Glomerular visceral epithelial cell (primary cell): Measurements from ENCODE around the gene CD47.

ENCODE experiments used
- DNase-seq: peaks from one replicate; pipeline ENCODE4 v3.0.0-alpha.2; 2016; ENCODE audit errors: extremely low spot score

Gene CD47

DNA sequence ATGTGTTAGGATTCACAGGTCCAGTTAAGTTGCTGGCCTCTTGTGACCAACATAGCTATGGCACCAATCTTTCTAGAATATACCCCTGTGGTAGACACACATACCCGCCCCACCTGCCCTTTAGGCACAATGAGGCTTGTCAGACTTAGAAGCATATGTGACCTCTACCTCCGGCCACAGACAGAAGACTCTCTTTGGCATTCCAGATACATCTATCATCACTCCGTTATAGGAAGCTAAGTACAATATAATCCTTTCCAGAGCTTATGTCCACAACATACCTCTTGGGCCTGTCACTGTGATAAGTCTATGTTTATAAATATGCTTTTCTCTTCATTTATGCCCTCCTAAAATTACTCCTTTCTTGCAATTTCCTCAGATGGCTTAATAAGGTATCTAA lies 39.8 kb downstream of the CD47 start:
- DNase-seq, result no peak

DNA sequence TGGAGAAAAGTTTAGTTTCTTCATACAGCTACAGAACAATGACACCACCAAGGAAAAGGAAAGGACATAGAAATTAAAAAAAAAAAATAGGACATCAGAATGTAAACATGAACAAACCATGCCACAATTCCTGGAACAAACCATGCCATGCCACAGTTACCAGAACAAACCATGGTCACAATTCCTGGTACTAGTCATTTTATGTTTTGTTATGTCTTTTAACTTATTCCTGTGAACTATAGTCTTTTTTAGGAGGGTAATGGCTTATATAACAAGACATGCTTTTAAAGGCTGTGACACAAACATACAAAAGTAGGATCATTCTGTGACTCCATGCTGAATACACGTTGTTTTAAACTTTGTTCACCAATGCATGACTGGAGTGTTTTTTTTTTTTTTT lies 42.8 kb downstream of the CD47 start:
- no peak for DNase-seq

DNA sequence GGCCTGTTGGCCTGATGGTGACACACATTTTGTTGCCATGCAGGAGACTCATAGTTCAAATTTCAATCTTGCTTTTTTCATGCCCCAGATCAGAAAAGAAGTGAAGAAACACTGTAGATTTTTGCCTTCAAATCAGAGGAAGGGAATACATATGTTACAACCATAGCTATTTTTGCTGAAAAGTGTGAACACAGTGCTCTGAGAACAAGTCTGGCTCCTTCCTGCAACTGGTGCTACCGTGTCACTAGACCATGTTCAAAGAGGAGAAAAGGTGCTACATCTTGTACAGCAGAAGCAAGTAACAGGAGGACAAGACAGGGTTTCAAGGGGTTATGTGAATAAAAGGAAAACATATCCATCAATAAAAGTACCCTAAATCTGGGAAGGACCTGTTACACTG lies 44.6 kb downstream of the CD47 start:
- no peak for DNase-seq

DNA sequence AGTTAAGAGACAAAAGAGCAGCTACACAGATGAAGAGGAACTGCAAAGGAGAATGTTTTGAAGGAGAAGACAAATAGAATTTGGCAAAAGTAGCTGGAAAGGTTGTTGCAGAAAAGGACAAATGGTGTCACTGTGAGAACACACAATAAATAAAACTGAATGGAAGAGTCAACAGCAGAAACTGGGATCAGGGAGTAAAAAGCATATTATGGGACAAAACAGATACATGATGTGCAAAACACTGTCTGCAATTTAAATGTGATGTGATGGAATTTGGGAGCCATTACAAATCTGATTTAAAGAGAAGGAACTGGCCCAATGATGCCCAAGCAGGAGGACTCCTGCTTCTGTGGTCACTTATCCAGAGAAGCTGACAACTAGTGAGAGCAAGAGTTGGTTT lies 46.1 kb downstream of the CD47 start:
- DNase-seq, result no peak

DNA sequence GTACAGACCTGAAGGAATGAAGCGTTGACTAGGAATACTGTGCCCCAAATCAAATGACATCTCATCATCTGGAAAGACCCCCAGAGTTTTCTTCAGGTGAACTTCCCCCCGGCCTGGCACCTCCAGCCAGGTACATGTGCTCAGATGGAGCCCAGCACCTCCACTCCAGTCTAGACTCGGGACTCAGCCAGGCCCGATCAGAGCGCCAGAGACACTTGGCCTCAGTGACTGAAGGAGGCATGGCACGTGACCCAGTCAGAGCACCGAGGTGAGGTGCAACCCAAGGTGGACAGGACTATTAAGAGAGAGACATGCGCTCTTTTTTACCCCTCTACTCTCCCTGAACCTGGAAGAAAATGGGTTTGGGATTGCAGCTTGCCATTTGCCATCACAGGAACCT lies 48.5 kb downstream of the CD47 start:
- no peak for DNase-seq

DNA sequence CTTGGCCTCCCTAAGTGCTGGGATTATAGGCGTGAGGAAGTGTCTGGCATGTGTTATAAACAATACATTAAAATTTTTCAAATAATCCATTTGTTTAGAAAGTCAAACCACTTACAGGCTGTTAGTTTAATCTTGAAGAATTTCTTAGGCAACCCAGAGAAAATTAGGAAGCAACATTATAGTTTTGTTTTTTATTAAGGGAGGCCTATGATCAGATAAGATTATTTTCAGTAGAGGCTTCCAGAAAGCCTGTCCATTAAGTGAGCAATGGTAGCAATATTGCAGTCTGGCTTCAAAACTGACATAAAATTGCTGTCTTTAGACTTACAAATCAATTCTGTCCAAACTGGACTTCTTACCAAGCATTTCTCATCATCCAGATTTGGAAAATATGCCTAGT lies 49.6 kb downstream of the CD47 start:
- no peak for DNase-seq

DNA sequence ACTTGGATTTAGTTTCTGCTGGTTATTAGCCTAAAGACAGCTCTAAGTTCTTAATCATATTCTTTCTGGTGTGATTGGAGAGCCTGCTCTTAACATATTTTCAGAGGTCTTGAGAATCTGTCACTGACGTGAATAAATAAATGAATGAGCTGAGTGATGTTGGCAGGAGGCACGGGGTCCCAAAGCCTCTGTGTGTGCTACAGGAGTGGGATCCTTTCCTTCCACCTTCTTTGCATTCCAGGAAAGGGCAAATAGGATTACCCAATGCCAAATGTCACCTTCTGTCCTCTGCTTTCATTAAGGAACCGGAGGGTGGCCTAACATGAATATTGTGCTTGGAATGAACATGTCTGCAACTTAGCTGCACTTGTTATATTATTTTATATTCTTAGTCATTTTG lies 53.1 kb downstream of the CD47 start:
- no peak for DNase-seq

DNA sequence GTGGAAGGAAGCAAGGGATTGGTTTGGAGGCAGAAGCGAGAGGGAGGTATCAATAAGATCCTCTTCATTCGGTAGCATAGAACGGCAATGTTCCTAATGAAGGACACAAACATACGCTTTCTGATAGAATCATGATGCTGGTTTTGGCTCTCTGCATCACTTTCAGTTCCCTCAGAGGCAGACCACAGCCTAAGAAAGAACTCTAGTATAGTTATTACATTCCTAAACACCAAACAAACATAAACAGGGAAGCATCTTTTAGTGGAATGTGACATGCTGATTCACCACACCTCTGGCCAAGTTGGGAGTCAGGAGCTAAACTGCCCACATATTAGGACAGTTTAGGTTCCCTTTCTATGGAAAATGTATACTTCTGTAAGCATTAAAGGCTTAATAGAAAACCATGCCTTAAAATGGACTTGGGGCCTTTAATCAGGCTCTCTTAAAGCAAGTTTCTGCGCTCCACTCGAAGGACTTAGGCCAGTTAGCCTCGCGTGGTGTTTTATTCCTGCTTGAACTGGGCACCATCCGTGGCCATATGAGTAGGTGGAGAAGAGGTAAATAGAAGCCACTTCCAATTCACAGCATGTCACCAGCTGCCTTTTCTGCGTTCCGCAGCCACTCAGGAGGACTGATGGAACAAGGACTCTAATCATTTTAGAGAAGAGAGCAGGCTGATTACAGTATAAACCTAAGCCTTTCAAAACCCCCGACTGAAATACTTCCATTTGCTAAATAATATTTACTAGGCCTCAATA lies 53.7 kb downstream of the CD47 start:
- DNase-seq, result no peak

DNA sequence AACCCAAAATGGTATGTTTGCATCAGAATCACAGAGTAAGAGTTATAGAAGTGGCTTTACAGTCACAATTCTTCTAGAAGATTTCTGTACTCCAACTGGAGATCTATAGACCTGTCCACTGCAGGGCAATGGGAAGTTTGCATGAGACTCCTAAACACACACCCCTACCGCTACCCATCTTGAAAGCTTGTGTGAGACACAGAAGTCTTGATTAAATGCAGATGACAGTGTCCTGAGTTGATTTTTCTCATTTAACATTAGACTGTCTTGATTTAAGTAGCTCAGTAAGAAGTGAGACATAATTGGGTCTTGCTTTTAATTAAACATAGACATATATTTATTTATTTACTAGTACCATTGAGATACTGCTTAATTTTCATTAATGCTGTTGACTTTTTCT lies 54.4 kb downstream of the CD47 start:
- DNase-seq, result no peak

DNA sequence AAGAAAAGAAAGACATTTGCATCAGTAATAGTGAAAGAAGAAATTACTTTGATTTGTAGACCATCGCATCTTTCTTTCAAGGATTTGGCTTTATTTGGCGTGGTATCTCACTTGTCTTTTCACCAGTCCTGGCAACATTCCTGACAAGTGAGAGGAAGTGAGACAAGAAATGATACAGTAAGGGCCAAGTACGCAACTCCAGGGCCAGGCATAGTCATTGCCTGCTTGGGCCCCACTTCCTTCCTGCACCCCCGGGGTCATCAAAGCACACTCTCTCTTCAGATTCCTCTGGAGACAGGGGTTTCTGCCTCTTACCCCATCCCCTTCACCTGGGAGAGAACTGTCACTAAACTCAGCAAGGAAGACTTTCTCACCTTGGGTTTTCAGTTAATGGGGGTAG lies 55.1 kb downstream of the CD47 start:
- no peak for DNase-seq

DNA sequence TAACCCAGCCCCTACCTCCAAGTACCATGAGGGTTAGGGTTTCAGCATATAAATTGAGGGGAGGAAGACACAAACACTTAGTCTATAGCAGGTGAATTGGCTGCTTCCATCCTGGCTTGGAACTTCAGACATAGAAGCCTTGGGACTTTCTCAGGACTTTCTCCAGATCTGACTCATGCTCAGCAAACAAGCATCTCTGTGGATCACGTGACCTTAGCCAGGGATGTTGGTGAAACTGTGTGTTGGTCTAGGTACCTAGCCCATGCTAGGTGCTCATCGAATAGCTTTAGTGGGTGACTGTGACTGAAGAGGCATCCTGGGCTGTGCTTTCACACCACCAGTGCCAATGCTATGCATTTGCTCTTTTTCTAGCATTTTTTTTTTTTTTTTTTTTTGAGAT lies 58.9 kb downstream of the CD47 start:
- DNase-seq, result no peak

DNA sequence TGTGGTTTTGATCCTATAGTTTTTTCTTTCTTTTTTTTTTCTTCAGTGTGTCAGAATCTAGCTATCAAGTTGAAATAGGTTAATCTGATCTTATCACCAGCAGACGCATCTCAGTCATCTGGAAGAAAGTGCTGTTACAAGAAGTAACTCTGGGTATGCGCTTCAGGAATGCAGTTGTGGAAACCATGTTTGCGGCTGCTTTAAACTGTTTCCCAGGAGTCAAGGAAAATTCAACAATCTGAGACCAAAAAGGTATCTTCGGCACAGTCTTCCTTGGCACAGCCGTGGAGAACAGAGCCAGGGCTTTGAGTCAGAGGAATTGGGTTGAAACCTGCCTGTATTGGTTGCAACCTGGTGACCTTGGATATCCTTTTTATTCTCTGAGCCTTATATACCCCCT lies 59.9 kb downstream of the CD47 start:
- no peak for DNase-seq

DNA sequence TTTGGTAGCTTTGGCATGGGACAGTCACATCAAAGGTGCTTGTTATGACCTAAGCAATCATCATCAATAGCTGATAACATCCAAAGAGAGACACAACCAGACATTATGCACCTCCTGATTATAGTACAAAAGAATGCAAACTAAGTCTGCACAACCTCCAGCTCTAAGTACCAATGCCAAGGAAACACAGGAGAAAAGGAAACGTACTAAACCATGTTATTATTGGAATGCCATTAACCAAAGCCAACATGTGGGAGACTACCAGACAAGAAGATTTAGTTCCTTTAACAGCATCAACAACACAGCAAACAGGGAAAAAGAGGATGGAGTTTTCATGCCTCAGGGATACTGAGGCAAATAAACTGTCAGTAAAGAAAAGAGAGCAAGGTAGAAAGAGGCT lies 61.4 kb downstream of the CD47 start:
- DNase-seq, result no peak

DNA sequence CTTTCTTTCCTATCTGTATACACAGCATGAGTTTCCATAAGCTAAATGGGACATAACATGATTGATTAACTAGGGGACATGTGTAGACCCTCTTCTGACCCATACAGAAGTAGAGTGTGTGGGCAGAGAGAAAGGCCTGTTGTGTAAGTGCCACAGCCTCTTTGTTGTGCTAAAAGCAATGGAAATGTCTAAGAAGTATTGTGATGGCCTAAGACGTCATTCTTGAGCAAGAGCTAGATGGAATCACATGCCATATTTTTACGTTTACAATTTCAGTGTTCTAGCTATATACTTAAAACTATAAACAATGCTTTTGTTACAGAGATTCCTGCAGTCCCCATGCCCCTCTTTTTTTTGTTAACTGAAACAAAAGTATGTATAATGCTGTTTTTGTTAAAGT lies 61.9 kb downstream of the CD47 start:
- no peak for DNase-seq

DNA sequence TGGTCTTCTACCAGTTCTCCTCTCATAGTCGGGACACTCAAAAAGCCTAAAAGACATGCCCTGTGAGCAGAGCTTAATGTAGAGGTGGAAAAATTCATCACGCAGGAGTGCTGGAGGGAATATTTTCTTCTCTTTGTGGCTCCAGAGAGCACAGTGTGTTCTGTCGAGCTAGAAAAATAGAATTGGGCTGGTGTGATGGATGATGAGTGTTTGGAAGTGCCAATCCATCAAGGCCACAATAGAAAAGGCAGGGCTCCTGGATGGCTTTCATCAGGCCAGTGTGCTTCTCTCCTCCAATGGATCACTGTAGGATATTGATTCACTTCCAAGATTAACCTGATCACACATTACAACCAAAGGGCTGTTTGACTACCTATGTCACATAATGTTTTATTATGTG lies 65.7 kb downstream of the CD47 start:
- no peak for DNase-seq

DNA sequence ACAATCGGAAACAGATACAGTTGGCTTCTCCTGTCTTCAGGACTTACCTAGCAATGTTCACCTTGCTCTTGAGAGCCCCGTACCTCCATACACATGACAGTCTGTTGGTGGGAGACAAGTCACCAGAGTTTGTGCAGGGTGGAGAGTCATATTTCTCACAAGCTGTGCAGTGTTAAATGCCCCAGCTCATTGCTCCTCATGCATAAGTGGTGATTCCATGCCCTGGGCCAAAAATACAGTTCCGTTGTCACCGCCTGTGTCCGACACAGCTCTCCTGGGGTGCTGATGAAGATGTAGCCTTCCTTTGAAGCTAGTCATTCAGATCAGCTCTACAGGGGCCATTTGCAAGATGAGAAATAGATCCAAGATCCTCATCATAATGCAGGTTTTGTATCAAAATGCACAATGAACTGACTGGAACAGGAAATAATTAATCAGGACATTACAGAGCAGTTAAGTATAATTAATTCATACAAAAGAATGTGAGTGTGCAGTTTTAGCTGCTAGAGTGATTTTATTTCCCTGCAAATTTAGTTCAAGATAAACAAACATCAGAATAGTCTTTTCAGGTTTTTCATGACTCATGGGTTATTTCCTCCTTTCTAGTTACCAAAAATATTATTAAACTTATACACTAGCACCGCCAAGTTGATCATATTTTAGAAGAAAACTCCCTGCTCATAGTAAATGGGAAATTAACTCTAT lies 66.5 kb downstream of the CD47 start:
- DNase-seq, result no peak

DNA sequence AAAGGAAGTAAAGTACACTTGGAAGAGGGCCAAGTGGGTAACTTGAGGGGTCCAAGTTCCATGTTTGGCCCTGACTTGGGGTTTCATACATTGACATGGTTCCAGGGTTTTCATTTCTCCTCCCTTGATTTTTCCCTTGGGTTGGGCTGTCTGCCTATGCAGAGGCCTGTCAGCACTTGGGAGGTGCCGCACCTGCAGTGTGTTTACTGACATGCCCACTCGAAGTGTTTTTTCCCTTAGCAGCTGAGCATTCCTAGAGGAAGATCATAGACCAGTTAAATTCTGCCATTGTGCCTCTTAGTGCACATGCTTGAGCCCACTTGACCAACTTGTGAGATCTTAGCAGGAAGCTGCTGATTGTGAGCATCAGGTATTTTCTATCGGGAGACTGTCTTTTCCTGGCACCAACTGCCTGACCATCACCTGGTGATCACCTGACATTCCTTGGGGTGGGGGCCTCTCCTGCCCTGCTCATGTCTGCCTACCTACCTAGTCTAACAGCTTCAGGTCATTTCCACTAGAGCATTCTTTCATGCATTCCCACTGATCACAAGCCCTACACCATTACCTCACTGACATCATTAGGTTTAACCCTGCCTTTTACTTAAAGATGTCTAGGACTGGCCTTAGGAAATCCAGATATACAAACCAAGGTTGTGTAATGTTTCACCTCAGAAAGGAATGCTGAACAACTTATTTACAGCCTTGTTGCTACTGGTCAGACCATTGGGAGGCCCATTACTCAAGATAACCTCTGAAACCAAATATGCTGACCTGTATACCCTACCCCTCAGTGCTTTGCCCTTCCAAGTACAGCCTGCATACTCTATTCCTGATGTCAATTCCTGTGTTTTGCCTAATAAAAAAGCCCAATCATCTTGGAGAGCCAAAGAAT lies 68.3 kb downstream of the CD47 start:
- no peak for DNase-seq

DNA sequence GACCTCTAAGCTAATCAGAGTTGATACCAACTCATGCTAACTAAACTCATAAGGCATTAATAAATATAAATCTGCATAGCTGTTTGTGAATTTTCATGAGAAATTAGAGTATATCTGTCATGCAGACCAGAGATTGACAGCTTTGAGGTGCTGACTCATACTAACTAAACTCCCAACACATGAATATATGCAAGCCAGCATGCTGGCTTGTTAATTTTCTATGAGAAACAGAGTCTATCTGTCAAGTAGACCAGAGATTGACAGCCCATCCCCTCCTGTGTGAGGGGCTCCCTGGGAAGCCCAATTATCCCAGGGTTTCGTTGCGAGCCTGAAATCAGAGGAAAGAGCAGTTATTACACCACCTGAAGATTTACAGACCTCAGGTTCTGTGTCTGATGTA lies 69.3 kb downstream of the CD47 start:
- no peak for DNase-seq

DNA sequence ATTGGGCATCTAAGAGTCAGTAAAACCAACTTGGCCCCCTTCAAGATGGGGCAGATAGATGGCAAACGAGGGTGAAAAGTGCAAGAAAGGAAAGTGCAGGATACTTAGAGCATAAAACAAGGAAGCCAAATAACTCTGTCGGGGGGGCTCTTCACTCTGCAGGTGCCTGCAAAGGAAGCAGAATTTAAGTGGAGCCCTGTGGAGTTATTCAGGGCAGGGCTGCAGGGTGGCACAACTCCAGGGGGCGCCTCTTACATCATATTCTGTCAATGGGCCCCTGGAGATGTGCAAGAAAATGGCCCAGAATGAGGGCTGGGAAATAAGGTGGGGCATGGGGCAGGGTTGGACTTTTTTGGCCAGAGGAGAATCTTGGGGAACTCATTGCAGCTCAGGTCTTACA lies 69.7 kb downstream of the CD47 start:
- no peak for DNase-seq

DNA sequence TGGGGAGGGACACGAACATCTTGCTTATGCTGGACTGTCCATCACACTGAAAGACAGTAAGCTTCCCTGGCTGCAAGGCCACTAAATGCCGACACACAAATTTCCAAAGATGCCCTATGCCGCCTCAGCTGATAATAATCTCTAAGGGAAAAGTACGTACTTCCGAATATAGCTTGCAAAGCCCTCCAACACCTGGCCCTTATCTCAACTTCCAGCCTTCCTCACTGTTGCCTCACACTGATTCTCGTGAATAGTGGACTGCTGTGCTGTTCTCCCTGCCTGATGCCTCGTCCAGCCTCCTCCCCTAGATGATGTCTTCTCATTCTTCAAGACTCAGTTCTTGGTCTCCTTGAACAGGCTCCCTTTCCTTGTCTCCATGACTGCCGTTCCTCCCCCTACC lies 72.3 kb downstream of the CD47 start:
- DNase-seq, result no peak

DNA sequence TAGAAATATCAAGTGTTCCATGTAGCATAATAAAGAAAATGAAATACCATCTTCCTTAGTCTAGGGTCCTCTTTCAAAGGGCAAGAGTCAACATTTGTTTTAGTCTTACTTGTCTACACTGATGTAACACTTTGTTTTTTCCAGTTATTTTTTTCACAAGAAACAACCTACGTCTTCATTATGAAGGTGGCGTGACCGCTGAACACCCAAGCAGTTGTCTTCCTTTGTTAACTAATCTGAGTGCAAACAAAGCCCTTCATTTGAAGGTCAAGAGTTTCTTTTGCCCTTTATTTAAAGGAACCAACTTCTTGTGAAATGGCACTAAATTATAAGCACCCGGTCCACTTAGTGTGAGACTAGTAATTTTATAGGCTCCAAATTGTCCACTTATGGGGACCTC lies 73.2 kb downstream of the CD47 start:
- DNase-seq, result no peak

DNA sequence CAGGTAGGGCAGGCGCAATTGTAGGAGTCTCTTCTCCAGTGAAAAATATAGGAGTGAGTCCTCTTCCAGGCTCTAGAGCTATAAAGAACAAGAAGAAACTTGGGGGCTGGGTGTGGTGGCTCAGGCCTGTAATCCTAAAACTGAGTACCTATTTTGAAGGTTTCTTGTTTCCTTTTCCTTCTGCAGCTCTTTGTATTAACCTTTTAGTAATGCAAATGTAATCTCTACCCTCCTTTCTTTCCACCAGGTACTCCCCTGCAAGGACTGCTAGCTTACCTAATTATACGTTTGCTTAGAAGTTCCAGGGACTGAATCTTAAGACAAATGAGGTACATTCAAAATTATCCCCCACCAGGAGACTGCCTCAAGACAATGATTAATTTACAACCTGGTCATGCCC lies 75.9 kb downstream of the CD47 start:
- DNase-seq, result no peak
